Neural cell (in vitro differentiated cells): Measurements from ENCODE around the gene AKIRIN2. TPM values are rescaled to one million over a fixed set of nuclear protein-coding genes. Genes with fewer than 3 reads are reported as not detected.

Source experiments
- H2AFZ ChIP-seq: fragments of 200-600, 300-800 bp; sonication (generic), shearing (Covaris generic); 2 replicates; pipeline ENCODE4 v1.6.0; 2014; ENCODE audit warnings: low read depth, mild to moderate bottlenecking, antibody characterized with exemption, low read length, moderate library complexity
- H3F3A ChIP-seq: fragments of 200-600 bp; shearing (Covaris generic); 2 replicates; pipeline ENCODE4 v1.6.1; 2016; ENCODE audit warnings: mild to moderate bottlenecking, moderate library complexity, mixed read lengths, antibody characterized with exemption, low read length; ENCODE audit not compliant: insufficient read depth, poor library complexity, severe bottlenecking
- H3K27ac ChIP-seq: fragments of 200-600, 300-800 bp; sonication (generic), shearing (Covaris generic); 2 replicates; pipeline ENCODE4 v1.5.1; 2014; ENCODE audit warnings: mild to moderate bottlenecking, low read length, moderate library complexity
- H3K27me3 ChIP-seq: fragments of 300-800, 200-600 bp; sonication (generic), shearing (Covaris generic); 2 replicates; pipeline ENCODE4 v1.6.0; 2014; ENCODE audit warnings: mild to moderate bottlenecking, low read depth, low read length, moderate library complexity; ENCODE audit not compliant: insufficient read depth
- H3K36me3 ChIP-seq: fragments of 300-800, 200-600 bp; sonication (generic), shearing (Covaris generic); 2 replicates; pipeline ENCODE4 v1.5.1; 2014; ENCODE audit warnings: mild to moderate bottlenecking, antibody characterized with exemption, low read length, moderate library complexity; ENCODE audit not compliant: insufficient read depth
- H3K4me2 ChIP-seq: fragments of 300-800, 200-600 bp; sonication (generic), shearing (Covaris generic); 2 replicates; pipeline ENCODE4 v1.6.0; 2014; ENCODE audit warnings: mild to moderate bottlenecking, low read length
- H3K4me3 ChIP-seq: fragments of 300-800, 200-600 bp; sonication (generic), shearing (Covaris generic); 2 replicates; pipeline ENCODE4 v1.5.1; 2014; ENCODE audit warnings: mild to moderate bottlenecking, low read length, moderate library complexity
- H3K79me2 ChIP-seq: fragments of 200-600 bp; shearing (Covaris generic); replicated peaks from 2 replicates; pipeline ENCODE4 v1.6.0; 2014; ENCODE audit warnings: mild to moderate bottlenecking, low read length, moderate library complexity; ENCODE audit not compliant: insufficient read depth
- H3K9ac ChIP-seq: fragments of 300-800, 200-600 bp; sonication (generic), shearing (Covaris generic); 2 replicates; pipeline ENCODE4 v1.6.1; 2016; ENCODE audit warnings: mild to moderate bottlenecking, low read length, mixed read lengths
- H3K9me2 ChIP-seq: fragments of 200-600 bp; shearing (Covaris generic); 2 replicates; pipeline ENCODE4 v1.6.1; 2016; ENCODE audit warnings: mild to moderate bottlenecking, low read length, mixed read lengths; ENCODE audit not compliant: insufficient read depth
- H3K9me3 ChIP-seq: fragments of 200-600, 300-800 bp; sonication (generic), shearing (Covaris generic); 2 replicates; pipeline ENCODE4 v1.6.1; 2016; ENCODE audit warnings: mild to moderate bottlenecking, mixed run types, low read length, moderate library complexity, mixed read lengths
- H4K20me1 ChIP-seq: fragments of 200-600 bp; shearing (Covaris generic); 2 replicates; pipeline ENCODE4 v1.6.1; 2016; ENCODE audit warnings: mild to moderate bottlenecking, mixed run types; ENCODE audit not compliant: insufficient read depth
- EP300 ChIP-seq: fragments of 450-650 bp; conservative IDR thresholded peaks from 2 replicates; pipeline ENCODE4 v1.6.1; 2014; ENCODE audit warnings: antibody characterized with exemption, mild to moderate bottlenecking, moderate library complexity; ENCODE audit not compliant: poor library complexity, severe bottlenecking
- EZH2 ChIP-seq: fragments of 200-600, 300-800 bp; shearing (Covaris generic), sonication (generic); IDR thresholded peaks from 2 replicates; pipeline ENCODE4 v1.6.1; 2014; ENCODE audit warnings: antibody characterized with exemption, low read length, borderline replicate concordance, mild to moderate bottlenecking; ENCODE audit not compliant: insufficient read depth, poor library complexity, severe bottlenecking
- MXI1 ChIP-seq: fragments of 450-650 bp; conservative IDR thresholded peaks from 2 replicates; pipeline ENCODE4 v1.6.1; 2014; ENCODE audit warnings: antibody characterized with exemption, mild to moderate bottlenecking; ENCODE audit not compliant: poor library complexity, severe bottlenecking
- POLR2AphosphoS5 ChIP-seq: IDR thresholded peaks from 2 replicates; pipeline ENCODE4 v1.6.1; 2012
- RAD21 ChIP-seq: fragments of 450-650 bp; conservative IDR thresholded peaks from 2 replicates; pipeline ENCODE4 v1.6.1; 2014; ENCODE audit warnings: antibody characterized with exemption, mild to moderate bottlenecking, moderate library complexity
- SMC3 ChIP-seq: fragments of 450-650 bp; conservative IDR thresholded peaks from 2 replicates; pipeline ENCODE4 v1.6.1; 2014; ENCODE audit warnings: antibody characterized with exemption, mild to moderate bottlenecking, moderate library complexity; ENCODE audit not compliant: poor library complexity
- TAF1 ChIP-seq: IDR thresholded peaks from 2 replicates; pipeline ENCODE4 v1.6.1; 2012; ENCODE audit warnings: low read depth
- polyA plus RNA-seq: library from polyadenylated mRNA; depleted of rRNA; stranded (reverse); fragments of >200 nt; gene quantifications from 2 replicates; pipeline ENCODE4 v1.2.3, GENCODE V29; 2014
- TF ChIP-seq, protein P1 (sequence below): fragments of 450-650 bp; IDR thresholded peaks from 2 replicates; pipeline ENCODE4 v1.5.1; 2014; ENCODE audit warnings: antibody characterized with exemption, mild to moderate bottlenecking, moderate library complexity; ENCODE audit not compliant: poor library complexity, severe bottlenecking
- TF ChIP-seq, protein P2 (sequence below): IDR thresholded peaks from 2 replicates; pipeline ENCODE4 v1.6.1; 2012; ENCODE audit warnings: borderline replicate concordance

Gene AKIRIN2
- polyA plus RNA-seq, 1 donor from 2014 or later, result 82.8 TPM

DNA sequence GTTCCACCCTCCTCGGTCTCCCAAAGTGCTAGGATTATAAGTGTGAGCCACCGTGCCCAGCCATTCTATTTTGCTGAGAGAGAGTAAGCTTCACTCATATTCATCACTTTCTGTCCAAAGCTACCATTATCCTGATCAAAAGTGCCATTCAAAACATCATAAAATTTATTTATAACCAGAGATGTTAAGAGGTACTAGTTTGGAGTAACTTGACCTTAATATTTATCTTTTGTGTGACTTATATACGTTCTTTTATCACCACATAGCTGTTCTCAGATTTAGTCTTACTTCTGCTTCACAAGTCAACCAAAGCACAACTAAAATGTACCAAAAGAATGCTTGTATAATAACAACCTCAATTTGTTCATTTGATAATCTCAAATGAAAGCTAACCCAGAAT lies 18.1 kb downstream of the AKIRIN2 start:
- H3K79me2 ChIP-seq, result peaks cover 74% of the 10 kb centered on the region
- no peaks in the 10 kb centered on the region for H3K9me3 ChIP-seq
- H3K36me3 ChIP-seq, result no peaks in the 10 kb centered on the region
- no peaks in the 10 kb centered on the region for H3F3A ChIP-seq
- no peaks in the 10 kb centered on the region for H3K27me3 ChIP-seq
- no peaks in the 10 kb centered on the region for H3K9me2 ChIP-seq
- H3K9ac ChIP-seq, result no peak overlapping the region
- H3K4me2 ChIP-seq, result no peak overlapping the region
- H4K20me1 ChIP-seq, result peaks cover 8% of the 10 kb centered on the region
- no peak overlapping the region for H2AFZ ChIP-seq
- TF ChIP-seq POLR2AphosphoS5 (no peak), RAD21 (no peak), SMC3 (no peak), EP300 (no peak), EZH2 (no peak), TAF1 (no peak), MXI1 (no peak)
- TF ChIP-seq, protein P1, sequence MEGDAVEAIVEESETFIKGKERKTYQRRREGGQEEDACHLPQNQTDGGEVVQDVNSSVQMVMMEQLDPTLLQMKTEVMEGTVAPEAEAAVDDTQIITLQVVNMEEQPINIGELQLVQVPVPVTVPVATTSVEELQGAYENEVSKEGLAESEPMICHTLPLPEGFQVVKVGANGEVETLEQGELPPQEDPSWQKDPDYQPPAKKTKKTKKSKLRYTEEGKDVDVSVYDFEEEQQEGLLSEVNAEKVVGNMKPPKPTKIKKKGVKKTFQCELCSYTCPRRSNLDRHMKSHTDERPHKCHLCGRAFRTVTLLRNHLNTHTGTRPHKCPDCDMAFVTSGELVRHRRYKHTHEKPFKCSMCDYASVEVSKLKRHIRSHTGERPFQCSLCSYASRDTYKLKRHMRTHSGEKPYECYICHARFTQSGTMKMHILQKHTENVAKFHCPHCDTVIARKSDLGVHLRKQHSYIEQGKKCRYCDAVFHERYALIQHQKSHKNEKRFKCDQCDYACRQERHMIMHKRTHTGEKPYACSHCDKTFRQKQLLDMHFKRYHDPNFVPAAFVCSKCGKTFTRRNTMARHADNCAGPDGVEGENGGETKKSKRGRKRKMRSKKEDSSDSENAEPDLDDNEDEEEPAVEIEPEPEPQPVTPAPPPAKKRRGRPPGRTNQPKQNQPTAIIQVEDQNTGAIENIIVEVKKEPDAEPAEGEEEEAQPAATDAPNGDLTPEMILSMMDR, result no peak
- TF ChIP-seq, protein P2, sequence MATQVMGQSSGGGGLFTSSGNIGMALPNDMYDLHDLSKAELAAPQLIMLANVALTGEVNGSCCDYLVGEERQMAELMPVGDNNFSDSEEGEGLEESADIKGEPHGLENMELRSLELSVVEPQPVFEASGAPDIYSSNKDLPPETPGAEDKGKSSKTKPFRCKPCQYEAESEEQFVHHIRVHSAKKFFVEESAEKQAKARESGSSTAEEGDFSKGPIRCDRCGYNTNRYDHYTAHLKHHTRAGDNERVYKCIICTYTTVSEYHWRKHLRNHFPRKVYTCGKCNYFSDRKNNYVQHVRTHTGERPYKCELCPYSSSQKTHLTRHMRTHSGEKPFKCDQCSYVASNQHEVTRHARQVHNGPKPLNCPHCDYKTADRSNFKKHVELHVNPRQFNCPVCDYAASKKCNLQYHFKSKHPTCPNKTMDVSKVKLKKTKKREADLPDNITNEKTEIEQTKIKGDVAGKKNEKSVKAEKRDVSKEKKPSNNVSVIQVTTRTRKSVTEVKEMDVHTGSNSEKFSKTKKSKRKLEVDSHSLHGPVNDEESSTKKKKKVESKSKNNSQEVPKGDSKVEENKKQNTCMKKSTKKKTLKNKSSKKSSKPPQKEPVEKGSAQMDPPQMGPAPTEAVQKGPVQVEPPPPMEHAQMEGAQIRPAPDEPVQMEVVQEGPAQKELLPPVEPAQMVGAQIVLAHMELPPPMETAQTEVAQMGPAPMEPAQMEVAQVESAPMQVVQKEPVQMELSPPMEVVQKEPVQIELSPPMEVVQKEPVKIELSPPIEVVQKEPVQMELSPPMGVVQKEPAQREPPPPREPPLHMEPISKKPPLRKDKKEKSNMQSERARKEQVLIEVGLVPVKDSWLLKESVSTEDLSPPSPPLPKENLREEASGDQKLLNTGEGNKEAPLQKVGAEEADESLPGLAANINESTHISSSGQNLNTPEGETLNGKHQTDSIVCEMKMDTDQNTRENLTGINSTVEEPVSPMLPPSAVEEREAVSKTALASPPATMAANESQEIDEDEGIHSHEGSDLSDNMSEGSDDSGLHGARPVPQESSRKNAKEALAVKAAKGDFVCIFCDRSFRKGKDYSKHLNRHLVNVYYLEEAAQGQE, result no peak
- no peak overlapping the region for H3K4me3 ChIP-seq
- H3K27ac ChIP-seq, result no peak overlapping the region

DNA sequence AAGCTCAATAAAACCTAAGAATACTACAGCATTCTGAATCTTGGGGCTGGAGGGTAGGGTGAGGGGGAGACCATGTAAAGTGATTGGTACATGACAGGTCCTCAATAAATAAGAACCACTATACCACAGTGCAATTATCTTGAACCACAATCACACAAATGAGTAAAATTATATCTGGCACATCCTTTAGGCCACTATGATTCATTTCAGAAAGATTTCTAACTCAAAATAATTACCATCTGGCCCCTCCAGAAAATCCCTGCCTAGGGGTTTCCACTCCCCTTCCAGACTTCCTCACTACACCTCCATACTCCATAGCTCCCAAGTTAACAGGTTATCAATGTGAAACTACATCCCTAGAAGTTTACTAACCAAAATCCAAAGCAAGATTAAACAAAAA lies 19.7 kb downstream of the AKIRIN2 start:
- TF ChIP-seq POLR2AphosphoS5 (no peak), TAF1 (no peak), MXI1 (no peak), SMC3 (no peak), EP300 (no peak), EZH2 (no peak), RAD21 (no peak)
- TF ChIP-seq, protein P1, result no peak
- TF ChIP-seq, protein P2, result no peak
- peaks cover 64% of the 10 kb centered on the region for H3K79me2 ChIP-seq
- no peaks in the 10 kb centered on the region for H3K9me3 ChIP-seq
- H3F3A ChIP-seq, result no peaks in the 10 kb centered on the region
- peaks cover 8% of the 10 kb centered on the region for H4K20me1 ChIP-seq
- H3K9me2 ChIP-seq, result no peaks in the 10 kb centered on the region
- H3K27ac ChIP-seq, result no peak overlapping the region
- H3K36me3 ChIP-seq, result peaks cover 8% of the 10 kb centered on the region
- no peak overlapping the region for H3K9ac ChIP-seq
- no peak overlapping the region for H3K4me2 ChIP-seq
- no peak overlapping the region for H3K4me3 ChIP-seq
- no peak overlapping the region for H2AFZ ChIP-seq
- no peaks in the 10 kb centered on the region for H3K27me3 ChIP-seq
